ENCODE measurements around the gene ZBP1. TPM values are rescaled to one million over a fixed set of nuclear protein-coding genes. Genes with fewer than 3 reads are reported as not detected.

Gene ZBP1, protein sequence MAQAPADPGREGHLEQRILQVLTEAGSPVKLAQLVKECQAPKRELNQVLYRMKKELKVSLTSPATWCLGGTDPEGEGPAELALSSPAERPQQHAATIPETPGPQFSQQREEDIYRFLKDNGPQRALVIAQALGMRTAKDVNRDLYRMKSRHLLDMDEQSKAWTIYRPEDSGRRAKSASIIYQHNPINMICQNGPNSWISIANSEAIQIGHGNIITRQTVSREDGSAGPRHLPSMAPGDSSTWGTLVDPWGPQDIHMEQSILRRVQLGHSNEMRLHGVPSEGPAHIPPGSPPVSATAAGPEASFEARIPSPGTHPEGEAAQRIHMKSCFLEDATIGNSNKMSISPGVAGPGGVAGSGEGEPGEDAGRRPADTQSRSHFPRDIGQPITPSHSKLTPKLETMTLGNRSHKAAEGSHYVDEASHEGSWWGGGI
- total RNA-seq (10 to 100 TPM; 39.0 to 40.1 TPM), total RNA-seq (0 to 130 (median 13.1) reads per million in 172 experiments)
- 28.0 TPM for polyA plus RNA-seq (2013, experiment 1 of 2)
- 28.0 TPM for polyA plus RNA-seq (2013, experiment 2 of 2)

DNA sequence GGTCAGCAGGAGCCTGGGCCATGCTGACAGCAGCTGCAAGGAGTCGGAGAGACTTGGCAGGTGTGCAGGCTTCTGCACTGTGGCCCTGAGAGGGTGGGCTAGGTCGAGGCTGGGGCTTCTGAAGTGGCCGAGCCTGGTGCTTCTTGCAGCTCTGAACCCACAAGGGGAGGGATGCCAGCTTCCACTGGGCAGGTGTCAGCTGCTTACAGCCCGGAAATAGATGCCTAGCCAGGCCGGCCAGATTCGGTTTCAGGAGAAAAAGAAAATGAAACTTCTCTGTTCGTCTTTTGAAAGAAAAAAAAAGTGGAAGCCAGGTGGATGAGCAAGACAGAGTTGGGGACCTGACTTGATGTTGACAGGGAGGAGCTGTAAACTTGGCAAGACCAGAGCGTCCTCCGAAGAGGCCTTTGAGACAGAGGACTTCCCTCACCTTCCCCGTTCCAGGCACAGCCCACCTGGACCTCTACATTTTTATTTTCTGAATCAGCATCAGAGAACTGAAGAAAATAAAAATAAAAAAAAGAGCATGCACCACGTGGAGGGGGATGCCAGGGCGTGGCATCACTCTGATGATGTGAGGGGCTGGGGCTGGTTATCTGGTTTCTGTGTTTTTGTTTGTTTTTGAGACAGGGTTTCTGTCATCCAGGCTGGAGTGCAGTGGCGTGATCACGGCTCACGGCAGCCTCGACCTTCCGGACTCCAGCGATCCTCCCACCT, at the start of gene ZBP1:
Gene ZBP1 (minus strand): TSS at position 153 of the 717 bp plus-strand sequence. CDS start 131 bp downstream, at position 22.
- H3K27ac ChIP-seq (ENCODE audit: low read depth in 1 of 2, low read length in 2 of 2), result peak within 1 kb of the TSS; percentile 78 to 90
- Mint-ChIP-seq H3K27ac (peak within 1 kb of the TSS; percentile 94), H3K4me3 (peak within 1 kb of the TSS; percentile 76), H3K9me3 (peaks cover 3% of the 10 kb centered on the region), H3K27me3 (no peaks in the 10 kb centered on the region), H3K4me1 (ENCODE audit: low read depth) (peaks cover 80% of the 10 kb centered on the region), H3K36me3 (ENCODE audit: low read depth) (peaks cover 42% of the 10 kb centered on the region)
- intact Hi-C loops (cut with DNase I, micrococcal nuclease), result loop anchor here in 1 of 2 experiments (5.0 to 10.0 kb wide), 3 partner anchors 87 to 1034 kb away; partner anchors contain the start of genes STX16 and VAPB
- ChIA-PET CTCF (interaction anchor here (1.1 to 3.1 kb wide), 7 partner anchors 8 to 614 kb away, joined by 3 to 12 read pairs (median 8); partner anchors contain the start of gene PMEPA1), POLR2A (interaction anchor here (1.0 to 3.4 kb wide), 16 partner anchors 9 to 233 kb away, joined by 3 to 139 read pairs (median 9); partner anchors contain the start of gene PMEPA1)
- H3K9me3 ChIP-seq (ENCODE audit: control insufficient read depth in 1 of 2, insufficient read depth in 1 of 2, low read length in 2 of 2), result peaks cover 0 to 6% of the 10 kb centered on the region in 2 experiments
- TF ChIP-seq, protein P1, sequence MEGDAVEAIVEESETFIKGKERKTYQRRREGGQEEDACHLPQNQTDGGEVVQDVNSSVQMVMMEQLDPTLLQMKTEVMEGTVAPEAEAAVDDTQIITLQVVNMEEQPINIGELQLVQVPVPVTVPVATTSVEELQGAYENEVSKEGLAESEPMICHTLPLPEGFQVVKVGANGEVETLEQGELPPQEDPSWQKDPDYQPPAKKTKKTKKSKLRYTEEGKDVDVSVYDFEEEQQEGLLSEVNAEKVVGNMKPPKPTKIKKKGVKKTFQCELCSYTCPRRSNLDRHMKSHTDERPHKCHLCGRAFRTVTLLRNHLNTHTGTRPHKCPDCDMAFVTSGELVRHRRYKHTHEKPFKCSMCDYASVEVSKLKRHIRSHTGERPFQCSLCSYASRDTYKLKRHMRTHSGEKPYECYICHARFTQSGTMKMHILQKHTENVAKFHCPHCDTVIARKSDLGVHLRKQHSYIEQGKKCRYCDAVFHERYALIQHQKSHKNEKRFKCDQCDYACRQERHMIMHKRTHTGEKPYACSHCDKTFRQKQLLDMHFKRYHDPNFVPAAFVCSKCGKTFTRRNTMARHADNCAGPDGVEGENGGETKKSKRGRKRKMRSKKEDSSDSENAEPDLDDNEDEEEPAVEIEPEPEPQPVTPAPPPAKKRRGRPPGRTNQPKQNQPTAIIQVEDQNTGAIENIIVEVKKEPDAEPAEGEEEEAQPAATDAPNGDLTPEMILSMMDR (IDR thresholded peaks at IDR 0.05), result no peak
- ATAC-seq (ENCODE audit: poor library complexity) (peak; percentile 33), DNase-seq (peak in 12 of 14 experiments; percentile 32 to 90 (median 51))
- no peaks in the 10 kb centered on the region for H3K27me3 ChIP-seq (ENCODE audit: control insufficient read depth in 1 of 2, insufficient read depth in 2 of 2, low read length in 2 of 2)
- peak within 1 kb of the TSS; percentile 71 for H3K4me3 ChIP-seq (ENCODE audit: low read length)
- H3K4me1 ChIP-seq (ENCODE audit: insufficient read depth, low read length), result peaks cover 77% of the 10 kb centered on the region
- peaks cover 5% of the 10 kb centered on the region for H3K36me3 ChIP-seq (ENCODE audit: insufficient read depth, low read length)

DNA sequence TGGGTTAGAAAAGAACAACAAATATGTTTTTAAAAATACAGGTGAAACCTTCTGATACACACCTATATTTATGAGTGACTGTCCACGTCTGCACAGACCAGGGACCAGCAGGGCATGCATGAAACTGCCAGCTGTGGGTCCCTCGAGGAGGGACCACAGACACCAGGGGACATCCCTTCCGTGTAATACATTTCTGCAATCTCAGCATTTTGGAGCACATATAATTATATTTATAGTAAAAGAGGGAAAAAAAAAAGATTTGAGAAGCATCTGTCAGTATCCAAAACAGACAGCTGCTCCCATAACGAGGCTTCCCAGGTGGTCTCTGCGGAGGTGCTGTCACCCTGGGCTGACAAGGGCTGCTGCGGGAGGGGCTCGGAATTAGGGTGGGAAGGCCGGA, 49.4 kb upstream of the ZBP1 start:
- H3K27me3 Mint-ChIP-seq, result no peaks in the 10 kb centered on the region
- no peaks in the 10 kb centered on the region for H3K27me3 ChIP-seq (ENCODE audit: control insufficient read depth in 1 of 2, insufficient read depth in 2 of 2, low read length in 2 of 2)
- intact Hi-C loops (cut with DNase I, micrococcal nuclease), result loop anchor here in 1 of 2 experiments (5.0 kb wide), 1 partner anchor 423 kb away; no protein-coding TSS in a partner anchor
- H3K4me1 Mint-ChIP-seq (ENCODE audit: low read depth), result peaks cover 12% of the 10 kb centered on the region
- DNase-seq (no peak), ATAC-seq (ENCODE audit: poor library complexity) (no peak)
- POLR2A ChIA-PET, result interaction anchor here (0.7 kb wide), 1 partner anchor 355 kb away, joined by 4 read pairs; no protein-coding TSS in a partner anchor
- H3K27ac ChIP-seq (ENCODE audit: low read depth in 1 of 2, low read length in 2 of 2), result no peak overlapping the region
- no peaks in the 10 kb centered on the region for H3K9me3 Mint-ChIP-seq
- H3K9me3 ChIP-seq (ENCODE audit: control insufficient read depth in 1 of 2, insufficient read depth in 1 of 2, low read length in 2 of 2), result no peaks in the 10 kb centered on the region
- H3K4me3 Mint-ChIP-seq, result no peak overlapping the region
- no peaks in the 10 kb centered on the region for H3K36me3 Mint-ChIP-seq (ENCODE audit: low read depth)
- CTCF ChIA-PET, result no interaction called here
- TF ChIP-seq, protein P1 (IDR thresholded peaks at IDR 0.05), result no peak
- no peak overlapping the region for H3K4me3 ChIP-seq (ENCODE audit: low read length)
- H3K4me1 ChIP-seq (ENCODE audit: insufficient read depth, low read length), result peaks cover 6% of the 10 kb centered on the region
- H3K27ac Mint-ChIP-seq, result no peak overlapping the region
- H3K36me3 ChIP-seq (ENCODE audit: insufficient read depth, low read length), result no peaks in the 10 kb centered on the region

Data from CD4-positive, alpha-beta T cell (primary cell).